Endothelial cell (in vitro differentiated cells): ENCODE results near the gene ANKFY1. TPM values are rescaled to one million over a fixed set of nuclear protein-coding genes. Genes with fewer than 3 reads are reported as not detected.

ENCODE experiments used
- DNase-seq: peaks from one replicate; pipeline ENCODE4 v3.0.0; 2021; ENCODE audit warnings: low spot score
- H3K27ac Mint-ChIP-seq: one replicate; pipeline ENCODE4 v1.8.0; 2021; ENCODE audit warnings: mixed read lengths, inconsistent platforms; ENCODE audit not compliant: unreplicated experiment
- H3K27me3 Mint-ChIP-seq: one replicate; pipeline ENCODE4 v1.8.0; 2021; ENCODE audit warnings: mild to moderate bottlenecking, moderate library complexity, mixed read lengths, inconsistent platforms; ENCODE audit not compliant: unreplicated experiment
- H3K36me3 Mint-ChIP-seq: one replicate; pipeline ENCODE4 v1.8.0; 2021; ENCODE audit warnings: mild to moderate bottlenecking, low read depth, mixed read lengths, inconsistent platforms; ENCODE audit not compliant: unreplicated experiment
- H3K4me1 Mint-ChIP-seq: one replicate; pipeline ENCODE4 v1.8.0; 2021; ENCODE audit warnings: mild to moderate bottlenecking, mixed read lengths, inconsistent platforms; ENCODE audit not compliant: unreplicated experiment
- H3K4me3 Mint-ChIP-seq: one replicate; pipeline ENCODE4 v1.8.0; 2021; ENCODE audit warnings: mild to moderate bottlenecking, mixed read lengths, inconsistent platforms; ENCODE audit not compliant: unreplicated experiment
- H3K9me3 Mint-ChIP-seq: one replicate; pipeline ENCODE4 v1.8.0; 2021; ENCODE audit warnings: mixed read lengths, inconsistent platforms; ENCODE audit not compliant: unreplicated experiment
- CTCF ChIP-seq: fragments of 200-600 bp; sonication (generic); IDR thresholded peaks from one replicate; pipeline ENCODE4 v1.5.0; 2021; ENCODE audit warnings: antibody characterized with exemption; ENCODE audit not compliant: unreplicated experiment
- total RNA-seq: library from RNA; stranded (reverse); fragmentation: NEBNext Ultra II Directional; extraction: Animal tissue kit (Norgen Biotek cat#: 25700); gene quantifications from one replicate; pipeline ENCODE4 v1.2.1, GENCODE V29; 2021; ENCODE audit not compliant: unreplicated experiment

The ANKFY1 gene
- total RNA-seq, 1 donor from 2014 or later, result 41.6 TPM

- H3K4me3 Mint-ChIP-seq, result no peak overlapping the region
- DNase-seq, result no peak
- H3K4me1 Mint-ChIP-seq, result no peaks in the 10 kb centered on the region
- no peak overlapping the region for H3K27ac Mint-ChIP-seq
- H3K9me3 Mint-ChIP-seq, result no peaks in the 10 kb centered on the region
- no peak for TF ChIP-seq CTCF
- H3K36me3 Mint-ChIP-seq, result peaks cover 16% of the 10 kb centered on the region
- no peaks in the 10 kb centered on the region for H3K27me3 Mint-ChIP-seq
Measured at GRCh38 chr17:4272213-4272971, 8.6 kb upstream of the ANKFY1 start.

- H3K27ac Mint-ChIP-seq, result no peak overlapping the region
- no peak for DNase-seq
- no peaks in the 10 kb centered on the region for H3K4me1 Mint-ChIP-seq
- no peak for TF ChIP-seq CTCF
- H3K4me3 Mint-ChIP-seq, result no peak overlapping the region
- H3K36me3 Mint-ChIP-seq, result peaks cover 7% of the 10 kb centered on the region
- H3K27me3 Mint-ChIP-seq, result no peaks in the 10 kb centered on the region
- no peaks in the 10 kb centered on the region for H3K9me3 Mint-ChIP-seq
Measured at GRCh38 chr17:4270736-4271135, 7.0 kb upstream of the ANKFY1 start.

GRCh38 chr17:4269915-4270314, 6.1 kb upstream of the ANKFY1 start:
- DNase-seq, result no peak
- Mint-ChIP-seq H3K9me3 (no peaks in the 10 kb centered on the region), H3K4me3 (no peak overlapping the region), H3K27ac (no peak overlapping the region), H3K36me3 (peaks cover 7% of the 10 kb centered on the region), H3K4me1 (no peaks in the 10 kb centered on the region), H3K27me3 (no peaks in the 10 kb centered on the region)
- TF ChIP-seq CTCF, result no peak

- H3K4me3 Mint-ChIP-seq, result no peak overlapping the region
Measured at GRCh38 chr17:4267402-4267801, 3.6 kb upstream of the ANKFY1 start.

More at GRCh38 chr17:4267402-4267801, 3.6 kb upstream of the ANKFY1 start:
- H3K36me3 Mint-ChIP-seq, result peaks cover 7% of the 10 kb centered on the region
- H3K9me3 Mint-ChIP-seq, result no peaks in the 10 kb centered on the region
- TF ChIP-seq CTCF, result no peak
- peaks cover 15% of the 10 kb centered on the region for H3K4me1 Mint-ChIP-seq
- no peak for DNase-seq
- no peak overlapping the region for H3K27ac Mint-ChIP-seq
- peaks cover 5% of the 10 kb centered on the region for H3K27me3 Mint-ChIP-seq
